AG09309 (cell line): ENCODE measurements around the gene ZDHHC22.

Experiments used
- DNase-seq: peaks from one replicate; pipeline ENCODE4 v3.0.0-alpha.2; 2010; ENCODE audit warnings: low read depth
- H3K4me3 ChIP-seq: 2 replicates; pipeline ENCODE4 v1.5.1; 2011; ENCODE audit warnings: mild to moderate bottlenecking, low read depth, low read length, moderate library complexity; ENCODE audit not compliant: control insufficient read depth
- CTCF ChIP-seq: IDR thresholded peaks from 2 replicates; pipeline ENCODE4 v1.5.1; 2011; ENCODE audit warnings: mild to moderate bottlenecking, low read depth, low read length, inconsistent platforms; ENCODE audit not compliant: insufficient read depth, control insufficient read depth; ENCODE audit errors: missing control alignments

The ZDHHC22 gene

DNA sequence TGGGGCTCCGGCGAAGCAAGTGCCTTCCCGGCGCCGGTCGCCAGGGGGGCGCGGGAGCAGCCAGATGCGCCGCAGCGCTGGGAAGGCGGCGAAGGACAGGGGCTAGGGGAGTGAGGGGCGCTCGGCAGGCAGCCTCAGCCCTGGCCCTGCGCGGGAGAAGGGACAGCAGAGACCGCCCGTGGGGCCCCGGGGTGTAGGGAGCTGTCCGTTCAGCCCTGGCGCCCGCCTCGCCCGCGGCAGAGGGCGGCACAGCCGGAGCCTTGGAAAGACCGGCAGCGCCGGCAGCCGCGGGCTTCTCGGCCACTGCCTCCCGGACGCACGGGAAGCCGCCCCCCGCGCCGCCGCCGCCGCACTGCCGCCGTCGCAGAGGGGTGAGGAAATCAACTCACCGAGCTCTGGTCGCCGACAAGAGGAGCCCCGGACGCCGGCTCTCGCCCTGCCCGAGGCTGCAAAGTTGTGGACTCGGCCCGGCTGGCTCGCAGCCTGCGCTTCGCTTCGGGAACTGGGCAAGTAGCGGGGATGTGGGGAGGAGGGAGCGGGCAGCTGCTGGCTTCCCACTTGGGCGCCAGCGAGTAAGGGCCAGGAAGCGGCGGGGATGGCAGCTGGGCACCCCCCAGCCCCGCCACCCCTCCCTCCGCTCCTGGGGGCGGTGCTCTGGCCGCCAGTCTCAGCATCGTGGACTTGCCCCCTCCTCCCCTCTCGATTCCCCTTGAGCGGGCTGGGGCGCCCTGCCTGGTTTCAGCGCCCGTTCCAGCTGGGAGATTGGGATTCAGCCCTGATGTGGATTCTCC lies at the start of gene ZDHHC22:
TSS of gene ZDHHC22 (minus strand) at position 578 of the 791 bp plus-strand sequence. CDS start 2,053 bp downstream, outside the sequence.
- H3K4me3 ChIP-seq, result peak within 1 kb of the TSS; percentile 29
- DNase-seq, result no peak
- TF ChIP-seq CTCF, result no peak

DNA sequence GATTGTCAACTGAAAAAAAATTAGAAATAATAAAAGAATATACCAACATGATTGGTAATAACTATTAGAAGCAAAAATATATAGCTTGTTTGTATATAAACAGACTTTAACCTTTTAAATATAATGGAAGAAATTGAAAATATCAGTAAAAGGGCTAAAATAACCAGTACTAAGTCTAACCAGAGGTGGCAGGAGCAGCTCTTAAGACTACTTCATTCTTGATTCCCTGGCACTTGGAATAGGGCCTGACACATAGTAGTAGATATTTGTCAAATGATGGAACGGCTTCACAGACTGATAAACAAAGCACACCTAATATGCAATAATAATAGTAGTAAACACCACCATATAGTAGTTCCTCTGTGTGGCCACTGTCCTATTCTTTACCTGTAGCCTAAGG lies 49.4 kb upstream of the ZDHHC22 start:
- TF ChIP-seq CTCF, result no peak
- DNase-seq, result no peak
- no peak overlapping the region for H3K4me3 ChIP-seq

DNA sequence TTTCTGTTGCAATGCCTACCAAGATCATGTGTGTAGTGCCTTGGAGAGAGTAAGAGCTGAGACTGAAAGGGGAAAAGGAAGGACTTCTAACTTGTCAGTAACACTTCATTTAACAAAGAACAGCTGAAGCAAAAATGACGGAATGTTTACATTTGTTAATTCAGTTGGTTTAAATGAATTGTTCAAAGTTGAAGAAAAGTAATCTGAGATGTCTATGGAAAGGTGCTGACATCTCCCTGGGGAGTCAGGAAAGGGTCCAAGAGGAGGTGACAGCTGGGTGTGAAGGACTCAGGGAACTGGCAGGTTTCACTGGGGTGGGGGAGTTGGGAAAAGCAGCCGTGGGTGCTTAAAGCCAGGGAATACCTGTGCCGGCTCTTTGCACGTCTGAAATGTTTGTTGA lies 47.9 kb upstream of the ZDHHC22 start:
- no peak for DNase-seq
- no peak overlapping the region for H3K4me3 ChIP-seq
- no peak for TF ChIP-seq CTCF

DNA sequence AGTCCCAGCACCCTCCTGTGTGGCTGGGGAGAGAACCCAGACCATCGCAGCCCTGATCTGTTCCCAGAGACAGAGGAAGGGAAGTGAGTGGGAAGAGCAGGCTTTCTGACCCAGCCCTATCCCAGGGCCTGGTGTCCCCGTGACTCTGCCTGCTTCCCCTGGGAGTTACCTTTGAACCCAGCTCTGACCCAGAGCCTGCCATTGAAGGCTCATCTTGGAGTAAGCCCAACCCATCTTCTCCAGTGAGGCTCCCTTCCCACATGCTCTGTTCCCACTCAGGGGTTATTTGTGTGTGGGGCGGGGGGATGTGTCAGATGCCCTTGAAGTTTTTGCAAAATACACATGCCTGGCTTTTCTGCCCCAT lies 46.0 kb upstream of the ZDHHC22 start:
- no peak for DNase-seq
- TF ChIP-seq CTCF, result no peak
- no peak overlapping the region for H3K4me3 ChIP-seq

DNA sequence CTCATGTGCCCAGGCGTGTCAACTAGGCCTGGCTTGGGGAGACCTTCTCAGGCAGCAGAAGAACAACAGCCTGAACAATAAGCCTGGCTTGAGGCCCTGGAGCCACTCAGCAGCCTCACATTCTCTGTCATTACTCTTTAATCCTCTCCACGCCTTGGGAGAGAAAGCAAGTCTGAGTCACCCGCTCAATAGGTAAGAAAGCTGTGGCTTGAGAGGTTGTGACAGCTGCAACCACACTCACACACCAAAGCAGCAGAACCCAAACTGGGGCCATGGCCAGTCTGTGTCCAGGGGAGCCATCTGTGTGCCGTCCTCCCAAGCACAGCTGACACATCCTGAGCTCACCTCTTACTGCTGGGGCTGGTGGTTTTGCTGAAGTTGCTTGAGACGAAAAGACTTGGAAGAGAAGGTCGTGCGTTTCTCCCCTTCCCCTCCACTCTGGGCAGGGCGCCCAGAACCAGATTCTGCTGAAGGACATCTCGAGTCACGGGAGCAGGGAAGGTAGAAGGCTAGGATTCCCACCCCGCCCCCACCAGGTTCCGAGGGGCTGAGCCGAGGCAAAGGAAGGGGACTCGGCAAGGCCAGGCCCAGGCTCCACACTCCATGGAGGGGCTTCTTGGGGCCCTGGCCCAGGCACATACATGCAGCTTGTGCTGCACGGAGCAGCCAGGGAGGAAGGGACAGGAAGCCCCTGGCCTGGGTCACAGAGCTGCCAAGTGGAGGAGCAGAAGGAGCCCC lies 45.5 kb upstream of the ZDHHC22 start:
- DNase-seq, result no peak
- no peak for TF ChIP-seq CTCF
- H3K4me3 ChIP-seq, result no peak overlapping the region

DNA sequence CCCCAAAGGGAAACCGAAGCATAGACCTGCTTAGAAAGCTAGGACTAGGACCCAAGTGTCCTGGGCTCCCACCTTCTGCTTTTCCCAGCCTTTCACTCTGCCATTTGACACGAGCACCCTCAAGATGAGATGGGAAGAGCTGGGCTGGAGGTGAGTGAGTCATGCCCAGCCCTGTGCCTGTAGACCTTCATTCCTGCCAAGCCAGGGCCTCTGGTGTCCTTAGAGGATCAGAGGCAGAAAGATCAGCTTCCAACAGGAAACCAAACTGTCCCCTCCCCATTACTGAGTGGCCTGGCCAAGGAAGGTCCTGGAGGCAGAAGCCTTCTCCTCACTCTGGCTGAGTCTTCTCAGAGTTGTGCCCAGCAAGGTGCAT lies 43.5 kb upstream of the ZDHHC22 start:
- H3K4me3 ChIP-seq, result no peak overlapping the region
- no peak for DNase-seq
- TF ChIP-seq CTCF, result no peak
